GM19240 (cell line): Measurements from ENCODE around the gene INSL3.
A peak's percentile ranks its signal among the peaks of the same experiment; 100 is the strongest.

Experiments used
- DNase-seq: peaks from one replicate; pipeline ENCODE4 v3.0.0; 2011; ENCODE audit warnings: low spot score; ENCODE audit not compliant: insufficient read length

Gene INSL3

DNA sequence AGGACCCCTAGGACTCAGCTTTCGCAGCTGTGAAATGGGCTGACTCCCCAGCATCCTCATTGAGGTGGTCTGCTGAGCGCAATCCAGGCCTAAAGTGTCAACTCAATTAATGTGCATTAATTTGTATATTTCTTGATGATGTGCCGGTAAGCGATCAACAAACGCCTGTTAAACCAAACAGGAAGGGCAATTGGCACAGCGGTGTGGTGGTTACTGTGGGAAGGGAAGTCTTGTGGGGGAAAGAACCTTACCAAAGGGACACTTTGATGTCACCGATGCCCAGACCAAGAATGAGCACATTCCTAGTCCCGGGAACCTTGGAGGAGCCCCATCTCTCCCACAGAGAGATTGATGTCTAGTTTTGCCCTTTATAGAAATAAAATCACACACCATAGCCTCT lies 24.8 kb upstream of the INSL3 start:
- DNase-seq, result no peak

DNA sequence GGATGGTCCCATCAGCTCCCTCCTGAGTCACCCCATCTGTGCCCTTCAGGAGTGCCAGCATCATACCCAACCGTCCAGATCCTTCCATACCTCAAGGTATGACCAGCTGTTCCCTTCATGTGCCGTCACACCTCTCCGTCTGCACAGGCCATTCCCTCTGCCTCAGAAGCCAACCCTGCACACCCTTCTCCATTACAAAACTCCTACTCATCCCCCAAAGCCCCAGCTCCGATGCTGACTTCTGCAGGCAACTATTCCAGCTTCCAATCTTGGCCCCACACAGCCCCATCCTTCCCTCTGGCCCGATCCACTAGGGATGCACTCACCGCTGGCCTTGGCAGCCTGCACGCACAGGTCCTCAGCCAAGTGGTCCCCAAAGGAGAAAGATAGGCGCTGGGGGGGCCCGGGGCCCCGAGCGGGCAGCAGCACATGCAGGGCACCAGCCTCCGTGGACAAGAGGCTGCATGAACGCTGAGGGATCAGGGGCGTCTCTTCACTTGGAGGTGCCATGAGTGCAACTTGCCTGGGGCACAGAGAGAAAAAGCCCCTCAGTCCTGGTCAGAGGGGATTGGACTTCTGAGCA lies 22.7 kb upstream of the INSL3 start:
- no peak for DNase-seq

DNA sequence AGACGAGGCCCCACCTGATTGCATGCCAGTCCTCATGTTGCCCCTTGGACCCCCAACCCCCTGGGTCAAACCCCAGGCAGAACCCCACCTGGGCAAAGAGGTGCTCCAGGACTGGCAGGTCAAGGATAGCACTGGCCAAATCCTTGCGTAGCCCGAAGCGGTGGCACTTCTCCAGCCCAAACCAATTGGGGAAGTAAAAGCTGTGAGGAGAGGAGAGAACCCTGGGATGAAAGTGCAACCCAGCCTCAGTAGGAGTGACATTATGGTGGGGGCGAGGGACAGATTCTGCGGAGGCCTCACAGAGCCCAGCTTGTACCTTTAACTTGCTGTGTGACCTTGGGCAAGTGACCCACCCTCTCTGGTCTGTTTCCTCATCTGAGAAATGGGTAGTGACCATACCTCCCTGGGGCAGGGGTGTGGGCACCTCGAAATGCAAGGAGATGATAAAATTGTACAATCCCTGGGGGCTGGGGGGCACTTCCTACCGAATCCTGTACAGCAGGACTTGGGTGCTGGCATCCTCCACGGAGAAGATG lies 22.0 kb upstream of the INSL3 start:
- no peak for DNase-seq

DNA sequence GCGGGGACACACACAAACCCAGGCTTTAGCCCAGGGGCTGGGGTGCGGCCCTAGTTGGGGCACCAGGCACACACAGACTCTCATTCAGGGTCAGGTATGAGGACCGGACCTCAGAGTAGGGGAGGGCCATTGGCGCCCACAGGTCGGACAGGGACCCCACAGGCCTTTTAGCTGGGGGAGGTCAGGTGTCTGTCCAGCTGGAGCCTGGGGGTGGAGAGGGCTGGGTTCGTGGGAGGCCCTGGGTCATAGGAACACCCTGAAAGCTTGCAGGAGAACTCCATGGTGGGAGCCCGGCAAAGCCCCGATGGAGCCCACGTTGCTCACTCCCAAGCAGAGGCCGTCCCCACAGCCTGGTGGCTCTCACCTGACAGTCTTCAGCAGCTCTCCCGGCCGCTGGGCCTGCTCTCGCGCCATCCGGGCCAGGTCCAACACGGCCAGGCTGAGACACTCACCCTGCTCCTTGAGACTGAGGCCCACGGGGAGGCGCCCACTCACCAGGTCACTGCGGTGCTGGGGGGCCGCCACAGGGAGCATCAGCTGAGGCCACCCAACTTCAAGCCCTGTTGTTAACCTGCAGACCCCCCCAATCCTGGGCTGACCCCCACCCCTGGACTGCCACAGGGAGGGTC lies 21.5 kb upstream of the INSL3 start:
- no peak for DNase-seq

DNA sequence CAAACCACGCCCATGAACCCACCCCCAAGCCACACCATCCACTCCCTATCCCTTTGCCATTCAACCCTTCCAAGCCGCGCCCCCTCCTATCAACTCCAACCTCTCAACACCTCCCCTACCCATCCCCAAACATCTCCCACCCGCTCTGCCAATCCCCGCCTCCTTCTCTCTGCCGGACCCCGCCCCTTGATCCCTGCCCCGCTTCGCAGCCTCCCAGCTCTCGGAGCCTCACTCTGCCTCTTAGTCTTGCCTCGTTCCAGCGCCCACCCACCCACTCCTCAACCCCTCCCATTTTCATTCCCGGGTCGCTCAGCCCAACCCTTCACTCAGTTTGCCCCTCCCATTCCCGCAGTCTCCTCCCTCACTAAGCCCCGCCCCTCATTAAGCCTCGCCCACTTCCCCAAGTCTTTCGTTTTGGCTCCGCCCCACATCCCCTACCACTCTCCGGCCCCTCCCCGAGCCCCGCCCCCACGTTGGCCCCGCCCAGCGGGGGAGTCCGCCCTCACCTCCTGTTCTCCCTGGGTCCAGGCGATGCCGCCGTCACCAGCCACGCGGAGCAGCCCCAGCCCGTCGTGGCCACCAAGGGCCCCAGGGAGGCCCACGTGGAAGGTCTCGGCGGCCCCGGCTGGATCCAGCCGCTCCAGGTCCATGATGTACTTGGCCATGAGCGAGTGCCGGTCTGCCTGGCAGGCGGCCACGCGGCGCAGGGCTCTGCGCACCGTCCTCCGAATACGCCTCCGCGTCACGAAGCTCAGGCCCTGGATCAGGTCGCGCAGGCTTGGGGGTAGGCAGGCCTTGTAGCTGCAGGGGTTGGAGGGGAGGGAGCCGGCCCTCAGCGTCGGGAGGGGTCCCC lies 20.7 kb upstream of the INSL3 start:
- DNase-seq, result no peak

DNA sequence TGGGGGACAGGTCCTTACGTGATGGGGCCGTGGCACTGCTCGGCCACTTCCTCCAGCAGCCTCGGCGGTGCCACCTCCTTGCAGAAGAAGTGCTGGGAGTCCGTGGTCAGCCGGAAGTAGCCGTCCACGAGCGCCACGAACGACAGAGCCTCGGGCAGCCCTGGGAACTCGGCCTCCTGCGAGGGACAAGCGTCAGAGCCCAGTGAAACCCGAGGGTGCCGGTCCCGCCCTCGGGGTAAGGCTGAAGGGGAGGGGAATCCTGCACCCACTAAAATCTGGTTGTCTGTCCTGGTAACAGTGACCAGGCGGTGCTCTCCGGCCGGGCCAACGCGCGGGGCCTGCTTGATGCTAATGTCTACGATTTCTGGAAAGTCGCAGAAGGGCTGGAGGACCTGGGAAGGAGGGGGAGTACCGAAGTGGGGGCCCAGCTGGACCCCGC lies 20.1 kb upstream of the INSL3 start:
- DNase-seq, result no peak

DNA sequence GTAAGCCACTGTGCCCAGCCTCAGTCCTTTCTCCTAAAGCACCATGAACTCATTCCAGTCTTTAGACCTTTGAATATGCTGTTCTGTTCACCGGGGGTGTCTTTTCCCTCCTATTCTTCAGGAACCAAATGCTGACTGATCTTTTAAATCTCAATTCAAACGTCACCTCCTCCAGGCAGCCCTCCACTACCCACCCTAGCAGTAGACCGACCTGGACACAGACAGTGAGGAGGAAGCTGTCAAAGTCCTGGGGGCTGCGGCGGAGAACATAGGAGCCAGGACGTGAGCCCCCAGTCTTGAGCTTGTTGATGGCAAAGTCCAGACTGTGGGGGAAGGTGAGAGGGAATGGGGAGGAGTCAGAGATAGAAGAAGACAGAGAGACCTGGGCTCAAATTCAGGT lies 18.7 kb upstream of the INSL3 start:
- DNase-seq, result no peak

DNA sequence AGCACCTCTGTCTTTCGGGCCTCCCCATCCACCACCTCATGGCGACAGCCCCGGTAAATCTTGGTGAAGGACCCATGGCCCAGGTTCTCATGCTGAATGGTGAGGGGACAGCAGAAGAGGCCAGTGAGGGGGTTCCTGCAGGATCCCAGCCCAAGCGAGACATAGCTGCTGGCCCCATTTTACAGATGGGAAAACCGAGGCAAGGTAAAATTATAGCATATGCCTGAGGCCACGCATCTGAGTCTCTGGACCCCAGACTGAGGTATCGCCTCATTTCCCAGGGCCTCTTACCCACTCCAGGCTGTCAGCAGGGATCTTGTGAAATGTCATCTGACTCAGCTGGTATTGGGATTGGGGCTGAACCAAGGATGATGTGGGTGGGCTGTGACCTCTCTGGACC lies 16.7 kb upstream of the INSL3 start:
- no peak for DNase-seq

DNA sequence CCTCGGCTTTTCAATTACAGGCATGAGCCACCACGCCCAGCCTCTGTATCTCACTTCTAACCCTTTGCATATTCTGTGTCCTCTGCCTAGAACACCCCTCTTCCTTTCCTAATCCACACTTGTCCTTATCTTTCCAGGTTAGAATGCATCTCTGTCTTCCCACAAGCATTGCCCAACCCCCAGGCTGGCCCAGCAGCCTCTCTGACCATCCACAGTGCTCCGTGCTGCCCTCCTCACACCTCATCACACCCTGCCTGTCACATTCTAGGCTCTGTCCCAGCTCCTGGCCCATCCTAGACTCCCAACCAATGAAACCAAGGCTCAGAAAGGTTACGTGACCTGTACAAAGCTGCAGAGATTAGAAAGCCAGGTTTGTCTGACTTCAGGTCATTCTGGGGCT lies 15.2 kb upstream of the INSL3 start:
- DNase-seq, result no peak

DNA sequence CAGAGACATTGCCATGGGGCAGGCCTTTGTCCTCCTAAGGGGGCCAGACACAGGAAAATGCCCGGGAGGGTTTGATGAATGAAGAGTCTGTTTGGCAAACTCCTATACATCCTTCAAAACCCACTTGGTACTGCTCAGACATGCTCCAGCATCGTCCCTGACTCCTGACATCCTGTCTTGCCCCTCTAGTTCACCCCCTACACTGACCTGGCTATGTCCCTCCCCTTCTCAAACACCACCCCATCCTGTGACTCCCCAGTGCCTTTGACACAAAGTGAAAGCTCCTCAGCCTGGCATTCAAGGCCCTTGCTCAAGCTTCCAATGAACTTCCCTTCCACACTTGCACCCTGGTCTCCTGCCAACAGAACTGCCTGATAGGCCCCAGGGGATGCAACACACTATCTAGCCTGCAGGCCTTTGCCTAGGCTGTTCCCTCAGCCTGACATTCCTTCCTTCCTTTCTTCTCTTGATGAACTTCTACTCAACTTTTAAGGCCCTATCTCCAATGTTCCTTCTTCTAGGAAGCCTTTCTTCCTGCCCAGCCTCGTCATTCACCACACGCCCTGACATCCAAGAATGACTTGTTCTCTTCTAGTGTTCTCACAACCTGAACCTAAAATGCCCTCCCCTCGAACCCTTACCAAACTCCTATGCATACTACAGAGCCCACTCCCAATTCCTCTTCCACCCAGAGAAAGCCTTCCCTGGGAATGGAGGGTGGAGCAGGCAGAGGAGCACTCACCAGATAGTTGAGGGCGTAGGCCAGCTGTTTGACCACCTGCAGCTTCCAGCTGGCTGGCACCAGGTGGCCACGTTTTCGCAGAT lies 14.1 kb upstream of the INSL3 start:
- no peak for DNase-seq

DNA sequence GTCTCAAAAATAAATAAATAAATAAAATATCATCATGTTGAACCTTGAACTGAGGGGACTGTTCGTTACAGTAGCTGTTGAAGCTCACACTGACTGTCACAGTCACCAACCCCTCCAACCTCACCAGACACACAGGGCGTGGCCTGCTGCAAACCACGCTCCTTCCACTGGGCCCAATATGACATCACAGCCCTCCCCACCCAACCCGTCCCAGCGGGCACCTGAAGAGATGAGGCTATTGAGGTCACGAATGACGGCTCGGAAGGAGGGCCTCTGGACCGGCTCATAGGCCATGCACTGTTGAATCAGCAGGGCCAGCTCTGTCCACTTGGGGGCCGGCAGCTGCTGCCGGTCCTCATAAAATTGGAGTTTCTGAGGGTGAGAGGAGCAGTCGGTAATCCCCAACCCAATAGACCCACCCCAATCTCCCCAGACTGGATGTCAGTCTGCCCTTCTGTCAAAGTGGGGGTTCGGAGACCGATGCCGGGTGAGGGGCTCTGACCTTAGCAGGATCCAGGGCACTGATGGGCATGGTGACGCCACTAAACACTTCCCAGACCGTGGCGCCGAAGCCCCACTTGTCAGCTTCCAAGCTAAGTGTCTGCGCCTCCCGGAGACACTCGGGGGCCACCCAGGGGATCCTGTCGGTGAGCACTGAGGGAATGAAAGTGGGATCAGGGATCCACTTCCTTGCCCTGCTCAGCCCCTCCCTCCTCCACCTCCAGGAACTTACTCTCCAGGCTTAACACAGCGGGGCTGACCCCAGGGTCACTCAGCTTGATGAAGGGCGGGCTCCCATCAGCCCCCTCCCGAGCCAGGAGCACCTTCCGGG lies 13.2 kb upstream of the INSL3 start:
- no peak for DNase-seq

DNA sequence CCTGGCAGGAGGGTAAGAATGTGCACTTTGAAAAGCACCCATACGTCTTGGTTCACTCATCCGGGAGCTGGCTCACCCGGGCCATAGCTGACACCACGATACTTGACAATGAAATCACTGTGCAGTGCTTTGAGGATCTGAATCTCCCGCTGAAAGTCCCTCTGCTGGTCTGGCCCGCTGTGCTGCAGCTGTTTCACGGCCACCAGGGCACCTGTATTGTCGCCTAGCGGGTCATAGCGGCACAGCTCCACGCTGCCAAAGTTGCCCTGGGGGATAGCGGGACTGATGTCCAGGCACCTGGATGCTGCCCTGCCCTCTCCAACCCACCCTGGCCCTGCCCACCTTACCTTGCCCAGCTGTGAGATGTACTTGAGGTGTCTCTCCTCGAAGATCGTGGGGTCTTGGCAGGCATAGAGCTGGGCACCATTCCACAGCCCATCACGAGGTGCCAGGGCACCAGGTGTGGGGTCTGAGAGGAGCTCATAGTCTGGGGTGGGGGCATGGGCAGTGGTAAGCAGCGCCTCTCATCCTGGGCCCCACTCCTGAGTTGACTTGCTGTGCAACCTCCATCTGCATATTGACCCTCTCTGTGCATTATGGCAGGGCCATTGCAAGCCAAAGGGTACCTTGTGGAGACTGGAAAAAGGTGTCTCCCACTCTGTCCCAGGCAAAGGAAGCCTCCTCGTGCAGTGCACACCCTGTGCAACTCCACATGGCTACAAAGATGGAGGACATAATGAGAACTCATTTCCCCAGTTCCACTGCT lies 11.3 kb upstream of the INSL3 start:
- DNase-seq, result no peak

DNA sequence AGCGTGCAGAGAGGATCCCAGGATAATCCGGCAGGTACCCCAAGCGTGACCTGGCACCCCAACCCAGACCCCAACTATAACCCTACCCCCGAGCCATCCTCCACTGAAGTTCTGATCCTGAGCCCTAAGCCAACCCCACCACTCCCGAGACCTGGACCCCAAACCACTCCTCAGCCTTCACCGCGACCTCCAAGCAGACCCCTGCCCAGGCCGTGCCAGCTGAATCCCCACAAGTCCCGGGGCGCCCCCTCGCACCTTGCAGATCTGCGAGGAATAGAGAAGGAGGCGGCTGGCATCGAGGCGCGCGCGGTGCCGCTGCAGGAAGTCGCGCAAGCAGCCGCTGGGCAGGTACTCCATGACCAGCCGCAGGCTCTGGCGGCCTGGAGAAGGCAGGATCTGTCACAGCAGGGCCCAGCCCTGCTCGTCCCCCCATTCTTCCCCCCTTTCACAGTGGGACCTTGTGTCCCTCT lies 10.1 kb upstream of the INSL3 start:
- DNase-seq, result no peak

DNA sequence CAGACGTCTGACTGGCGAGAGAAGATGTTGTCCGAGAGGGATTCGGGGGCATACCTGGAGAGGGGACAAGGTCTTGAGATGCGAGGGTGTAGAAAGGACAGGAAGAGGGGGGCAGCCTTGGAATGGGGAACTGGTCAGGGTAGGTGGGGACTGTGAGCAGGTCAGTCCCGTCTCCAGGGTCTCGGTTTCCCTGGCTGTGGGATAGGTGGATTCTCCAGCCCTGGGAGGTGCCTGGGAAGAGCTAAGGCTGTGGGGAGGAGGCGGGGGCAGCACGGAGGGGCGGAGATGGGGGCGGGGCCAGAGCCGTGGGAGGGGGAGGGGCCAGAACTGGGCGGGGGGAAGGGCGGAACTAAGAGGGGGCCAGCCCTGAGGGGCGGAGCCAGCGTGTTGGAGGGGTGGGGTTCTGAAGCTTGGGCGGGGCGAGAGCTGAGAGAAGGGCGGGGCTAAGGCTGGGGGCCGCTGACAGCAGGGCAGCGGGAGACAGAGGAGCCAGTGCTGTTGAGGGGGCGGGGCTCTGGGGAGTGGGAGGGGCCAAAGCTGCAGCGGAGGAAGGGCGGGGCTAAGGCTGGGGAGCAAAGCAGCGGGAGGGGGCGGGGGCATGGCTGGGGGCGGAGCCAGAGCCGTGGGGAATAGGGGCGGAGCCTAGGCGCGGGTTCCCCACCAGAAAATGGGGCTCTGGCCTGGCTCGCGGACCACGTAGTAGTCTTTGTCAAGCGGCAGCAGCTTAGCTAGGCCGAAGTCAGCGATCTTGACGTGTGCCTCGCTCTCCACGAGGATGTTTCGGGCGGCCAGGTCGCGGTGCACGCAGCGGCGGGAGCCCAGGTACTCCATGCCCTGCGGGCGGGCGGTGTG lies 9.5 kb upstream of the INSL3 start:
- peak; percentile 51 for DNase-seq

DNA sequence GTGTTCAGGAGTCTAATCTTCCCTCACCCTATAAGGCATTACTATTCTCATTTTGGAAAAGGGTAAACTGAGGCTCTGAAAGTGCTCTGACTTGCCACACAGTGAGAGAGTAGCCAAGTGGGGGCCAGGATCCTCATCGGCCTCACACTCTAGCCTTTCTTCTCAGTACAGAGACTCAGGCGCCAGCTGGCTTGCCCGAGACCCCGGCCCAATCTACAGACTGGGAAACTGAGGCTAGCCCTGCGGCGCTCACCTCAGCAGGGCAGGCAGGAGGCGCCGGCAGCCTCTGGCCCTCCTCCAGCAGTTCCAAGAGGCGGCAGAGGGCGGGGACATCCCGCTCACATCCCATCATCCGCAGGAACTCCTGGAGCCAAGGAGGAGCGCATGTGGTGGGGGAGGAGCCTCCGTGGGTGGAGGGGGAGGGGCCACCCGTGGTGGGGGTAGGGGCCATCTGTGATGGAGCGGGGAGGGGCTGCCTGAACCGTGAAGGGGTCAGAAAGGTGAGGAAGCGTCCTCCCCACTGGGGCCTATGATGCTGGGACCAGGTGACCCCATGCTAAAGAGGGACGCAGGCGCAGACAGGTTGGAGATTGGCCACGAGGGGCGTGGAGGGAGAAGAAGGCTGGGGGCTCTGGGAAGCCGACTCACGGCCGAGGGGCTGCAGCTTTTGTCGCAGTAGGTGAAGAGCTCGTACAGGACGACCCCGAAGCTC lies 8.7 kb upstream of the INSL3 start:
- no peak for DNase-seq

DNA sequence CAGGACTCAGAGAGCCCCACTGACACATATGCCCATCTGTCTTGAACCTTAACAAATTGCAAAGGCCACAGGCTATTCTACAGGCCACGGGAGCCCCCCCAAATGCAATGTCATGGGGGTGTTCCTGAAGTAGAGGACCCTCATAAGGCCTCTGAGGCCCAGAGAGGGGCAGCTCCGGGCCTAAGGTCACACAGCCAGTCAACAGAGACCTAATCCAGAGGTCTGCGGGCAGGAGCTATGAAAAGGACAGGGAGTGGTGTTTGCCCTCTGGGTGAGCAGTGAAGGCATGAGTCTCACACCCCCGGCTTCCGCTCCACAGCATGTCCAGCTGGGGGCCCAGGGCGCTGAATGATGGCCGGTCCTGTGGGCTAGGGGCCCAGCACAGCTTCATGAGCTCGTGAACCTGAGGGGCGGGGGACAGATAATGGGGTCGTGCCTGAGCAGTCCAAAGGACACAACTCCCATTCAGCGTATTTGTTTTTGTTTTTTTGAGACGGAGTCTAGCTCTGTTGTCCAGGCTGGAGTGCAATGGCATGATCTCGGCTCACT lies 5.3 kb upstream of the INSL3 start:
- DNase-seq, result no peak

DNA sequence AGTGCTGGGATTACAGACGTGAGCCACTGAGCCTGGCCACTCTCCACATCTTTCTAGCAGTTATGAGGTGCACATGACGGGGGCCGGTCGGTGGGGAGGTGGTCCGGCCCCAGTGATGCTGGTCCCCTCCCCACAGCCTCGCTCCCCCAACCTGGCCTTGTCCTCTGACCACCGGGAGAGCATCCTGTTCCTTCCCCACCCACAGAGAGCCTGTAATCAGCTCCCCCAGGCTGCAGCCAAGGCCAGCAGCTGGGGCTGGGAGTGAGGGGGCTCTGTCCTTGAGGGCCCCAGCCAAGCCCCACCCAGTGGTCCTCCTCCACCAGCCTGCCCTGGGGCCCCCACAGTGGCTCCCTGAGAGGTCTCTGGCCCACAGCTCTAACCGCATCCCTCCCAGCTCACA lies 3.0 kb upstream of the INSL3 start:
- DNase-seq, result no peak
